HCT116 (cell line): ENCODE results near the gene SNORC. TPM values are rescaled to one million over a fixed set of nuclear protein-coding genes. Genes with fewer than 3 reads are reported as not detected.
"Not testable (repeated sequence)": the region's sequence is repeated elsewhere in the genome, so short reads cannot be mapped to it uniquely, and the experiment has no call there.

Source experiments
- ATAC-seq: fragments of 200-7000 bp; cut with Tn5 transposase; 2 replicates; pipeline ENCODE4 v1.9.1; 2020; ENCODE audit warnings: mild to moderate bottlenecking, moderate library complexity
- BruUV-seq: library from RNA; stranded (reverse); fragments of 400-500 nt; replicated peaks from 2 replicates; lab custom pipeline; 2021; lab: Mats Ljungman, UMichigan
- CTCF ChIA-PET: fragments of 300-600 bp; sonication (Branson Sonifier 250); formaldehyde crosslinking; loops from one replicate; lab custom pipeline; 2021; ENCODE audit warnings: antibody characterized with exemption; lab: Charles Lee
- POLR2A ChIA-PET: fragments of 300-600, 350-600 bp; sonication (Branson Sonifier 250); formaldehyde crosslinking; loops from one replicate; lab custom pipeline; 2021; ENCODE audit warnings: antibody characterized with exemption; lab: Charles Lee
- RAD21 ChIA-PET, 2 experiments: fragments of 300-600 bp; sonication (Branson Sonifier 250); formaldehyde crosslinking; loops; one replicate each; lab custom pipeline; 2023; ENCODE audit warnings: low total read pairs in 2 of 2; ENCODE audit not compliant: uncharacterized antibody in 2 of 2, unreplicated experiment in 2 of 2, low non-redundant PET in 1 of 2; lab: Charles Lee
- DNase-seq: peaks from one replicate; pipeline ENCODE4 v3.0.0-alpha.2; 2010; ENCODE audit warnings: low read depth, low spot score
- H2AFZ ChIP-seq: fragments of 200-600 bp; shearing (Covaris generic), sonication (generic); 2 replicates; pipeline ENCODE4 v1.6.1; 2017; ENCODE audit warnings: low read depth, mixed run types, mixed read lengths, antibody characterized with exemption, low read length; ENCODE audit not compliant: poor library complexity, severe bottlenecking
- H3K27ac ChIP-seq: 2 replicates; pipeline ENCODE4 v1.5.1; 2012; ENCODE audit warnings: low read depth, low read length
- H3K27me3 ChIP-seq: fragments of 200-600 bp; sonication (generic); 2 replicates; pipeline ENCODE4 v1.6.1; 2016; ENCODE audit warnings: mixed run types, low read length, mixed read lengths; ENCODE audit not compliant: insufficient read depth
- H3K36me3 ChIP-seq, 2 experiments: fragments of 200-500 bp in 1 of 2; fragments of 200-600 bp in 1 of 2; sonication (Bioruptor generic) in 1 of 2; sonication (generic) in 1 of 2; 2 replicates each; pipeline versions ENCODE4 v1.5.1 to v1.6.1; 2014 to 2016; ENCODE audit warnings: low read length in 2 of 2, inconsistent platforms in 1 of 2, mixed read lengths in 1 of 2, mixed run types in 1 of 2; ENCODE audit not compliant: insufficient read depth in 2 of 2, control insufficient read depth in 1 of 2
- H3K4me1 ChIP-seq, 2 experiments: fragments of 200-600 bp in 1 of 2; sonication (generic) in 1 of 2; 2 replicates each; pipeline versions ENCODE4 v1.5.1 to v1.6.1; 2012 to 2017; ENCODE audit warnings: low read length in 2 of 2, inconsistent platforms in 1 of 2, mild to moderate bottlenecking in 1 of 2, mixed read lengths in 1 of 2, mixed run types in 1 of 2, moderate library complexity in 1 of 2; ENCODE audit not compliant: insufficient read depth in 2 of 2, control insufficient read depth in 1 of 2
- H3K4me2 ChIP-seq: fragments of 200-600 bp; sonication (generic); 2 replicates; pipeline ENCODE4 v1.6.1; 2017; ENCODE audit warnings: mixed run types, low read length, mixed read lengths
- H3K4me3 ChIP-seq, 2 experiments: fragments of 200-600 bp in 1 of 2; sonication (generic) in 1 of 2; replicated peaks in 1 of 2; 2 replicates each; pipeline ENCODE4 v1.5.1; 2011 to 2016; ENCODE audit warnings: low read length in 2 of 2, control low read depth in 1 of 2, low read depth in 1 of 2, mild to moderate bottlenecking in 1 of 2, mixed read lengths in 1 of 2, mixed run types in 1 of 2
- H3K79me2 ChIP-seq: fragments of 200-600 bp; sonication (generic); 2 replicates; pipeline ENCODE4 v1.6.1; 2017; ENCODE audit warnings: mild to moderate bottlenecking, mixed run types, low read length, moderate library complexity, mixed read lengths; ENCODE audit not compliant: insufficient read depth
- H3K9ac ChIP-seq: fragments of 200-600 bp; sonication (generic); 2 replicates; pipeline ENCODE4 v1.6.1; 2016; ENCODE audit warnings: low read length, mixed read lengths
- H3K9me2 ChIP-seq: fragments of 200-600 bp; sonication (generic), shearing (Covaris generic); 2 replicates; pipeline ENCODE4 v1.6.1; 2017; ENCODE audit warnings: mixed run types, mild to moderate bottlenecking, moderate library complexity; ENCODE audit not compliant: insufficient read depth
- H3K9me3 ChIP-seq, 2 experiments: fragments of 200-500 bp in 1 of 2; fragments of 200-600 bp in 1 of 2; sonication (Bioruptor generic) in 1 of 2; sonication (generic) in 1 of 2; 2 replicates each; pipeline ENCODE4 v1.6.1; 2014 to 2017; ENCODE audit warnings: low read length in 2 of 2, mixed read lengths in 2 of 2, inconsistent platforms in 1 of 2, low read depth in 1 of 2, mild to moderate bottlenecking in 1 of 2, mixed run types in 1 of 2, moderate library complexity in 1 of 2; ENCODE audit not compliant: control insufficient read depth in 1 of 2, insufficient read depth in 1 of 2
- H4K20me1 ChIP-seq: fragments of 200-600 bp; sonication (generic), shearing (Covaris generic); 2 replicates; pipeline ENCODE4 v1.6.1; 2017; ENCODE audit warnings: mixed run types, mild to moderate bottlenecking, moderate library complexity; ENCODE audit not compliant: insufficient read depth
- ELF1 ChIP-seq: IDR thresholded peaks from 2 replicates; pipeline ENCODE4 v1.6.1; 2012; ENCODE audit warnings: low read depth, borderline replicate concordance
- FOSL1 ChIP-seq: IDR thresholded peaks from 2 replicates; pipeline ENCODE4 v1.6.1; 2012; ENCODE audit warnings: low read depth
- REST ChIP-seq: IDR thresholded peaks from 2 replicates; pipeline ENCODE4 v1.6.1; 2012; ENCODE audit warnings: low read depth
- TCF7L2 ChIP-seq: IDR thresholded peaks from 2 replicates; pipeline ENCODE4 v1.7.0; 2011; ENCODE audit warnings: borderline replicate concordance, inconsistent platforms; ENCODE audit not compliant: insufficient read depth, insufficient read length; ENCODE audit errors: extremely low read depth
- intact Hi-C: fragments of 100-400 bp; cut with micrococcal nuclease; formaldehyde crosslinking; loops from 2 replicates; pipeline ENCODE4 v1.10.0; 2022
- total RNA-seq: library from RNA; stranded (reverse); gene quantifications from one replicate; pipeline ENCODE4 v1.2.1, GENCODE V29; 2021; ENCODE audit not compliant: unreplicated experiment

SNORC gene
- total RNA-seq, 1 experiment from 2014 or later = 14.0 TPM

GRCh38 chr2:232901736-232902578 is 31.9 kb downstream of the SNORC start (continued):
- no peak for TF ChIP-seq REST

GRCh38 chr2:232903989-232904388 is 33.9 kb downstream of the SNORC start:
- POLR2A ChIA-PET = interaction anchor here (1.2 to 1.4 kb wide), 2 partner anchors 13 to 125 kb away, joined by 4 to 6 read pairs; no protein-coding TSS in a partner anchor
- ATAC-seq = no peak
- no TSS peak for BruUV-seq

GRCh38 chr2:232906867-232907717 is 37.0 kb downstream of the SNORC start:
- H3K79me2 ChIP-seq, H3K9ac ChIP-seq, BruUV-seq, H3K9me3 ChIP-seq, CTCF ChIA-PET, H3K4me2 ChIP-seq, H4K20me1 ChIP-seq, H3K9me2 ChIP-seq, H3K27me3 ChIP-seq, ATAC-seq, H3K27ac ChIP-seq, H3K36me3 ChIP-seq, DNase-seq, H3K4me3 ChIP-seq, POLR2A ChIA-PET, RAD21 ChIA-PET, intact Hi-C loops: not testable (repeated sequence)
- Histone ChIP-seq H2AFZ (peak overlapping the region; percentile 86), H3K4me1 (peaks cover 8 to 23% of the 10 kb centered on the region in 2 experiments)

More at GRCh38 chr2:232903989-232904388, 33.9 kb downstream of the SNORC start:
- intact Hi-C loops = loop anchor here (5.0 kb wide), 1 partner anchor 123 kb away; no protein-coding TSS in a partner anchor
- CTCF ChIA-PET = no interaction called here
- Histone ChIP-seq H2AFZ (no peak overlapping the region), H3K4me3 (no peak overlapping the region), H3K4me1 (peaks cover 16 to 37% of the 10 kb centered on the region in 2 experiments), H4K20me1 (no peaks in the 10 kb centered on the region), H3K9ac (no peak overlapping the region), H3K27me3 (no peaks in the 10 kb centered on the region), H3K4me2 (no peak overlapping the region), H3K9me3 (no peaks in the 10 kb centered on the region), H3K27ac (no peak overlapping the region), H3K9me2 (no peaks in the 10 kb centered on the region), H3K36me3 (no peaks in the 10 kb centered on the region), H3K79me2 (no peaks in the 10 kb centered on the region)
- DNase-seq = no peak
- no peak for TF ChIP-seq FOSL1
- no peak for TF ChIP-seq ELF1
- TF ChIP-seq TCF7L2 = no peak
- RAD21 ChIA-PET = no interaction called here
